EL (cell line): ENCODE measurements around the gene FBLN2.

Source experiments
- DNase-seq: peaks from one replicate; pipeline ENCODE4 v3.0.0-alpha.2; 2016

Gene FBLN2

GRCh38 chr3:13628841-13629551 lies 80.1 kb downstream of the FBLN2 start:
- DNase-seq = no peak

GRCh38 chr3:13629644-13630043 lies 80.7 kb downstream of the FBLN2 start:
- DNase-seq = no peak

GRCh38 chr3:13631256-13631655 lies 82.3 kb downstream of the FBLN2 start:
- no peak for DNase-seq

- no peak for DNase-seq
Observed at GRCh38 chr3:13633176-13633575, 84.3 kb downstream of the FBLN2 start.

GRCh38 chr3:13634151-13634550 lies 85.2 kb downstream of the FBLN2 start:
- DNase-seq = no peak

GRCh38 chr3:13634615-13635014 lies 85.7 kb downstream of the FBLN2 start:
- no peak for DNase-seq

- no peak for DNase-seq
Observed at GRCh38 chr3:13636186-13636585, 87.3 kb downstream of the FBLN2 start.

- no peak for DNase-seq
Observed at GRCh38 chr3:13636874-13637273, 87.9 kb downstream of the FBLN2 start.

GRCh38 chr3:13637311-13637891 lies 88.5 kb downstream of the FBLN2 start:
- DNase-seq = no peak

GRCh38 chr3:13637953-13638352 lies 89.0 kb downstream of the FBLN2 start:
- DNase-seq = no peak

- DNase-seq = no peak
Observed at GRCh38 chr3:13638927-13639326, 90.0 kb downstream of the FBLN2 start.

GRCh38 chr3:13642597-13642996 lies 93.7 kb downstream of the FBLN2 start:
- DNase-seq = peak; percentile 49

GRCh38 chr3:13644341-13645117 lies 95.6 kb downstream of the FBLN2 start:
- DNase-seq = peak; percentile 53

- DNase-seq = no peak
Observed at GRCh38 chr3:13645801-13646637, 97.1 kb downstream of the FBLN2 start.

GRCh38 chr3:13647298-13648059 lies 98.6 kb downstream of the FBLN2 start:
- DNase-seq = peak; percentile 48

GRCh38 chr3:13648060-13649001 lies 99.4 kb downstream of the FBLN2 start:
- peak; percentile 81 for DNase-seq

GRCh38 chr3:13650210-13651056 lies 101.5 kb downstream of the FBLN2 start:
- peak; percentile 69 for DNase-seq

- no peak for DNase-seq
Observed at GRCh38 chr3:13651057-13651400, 102.1 kb downstream of the FBLN2 start.

GRCh38 chr3:13651775-13652428 lies 103.0 kb downstream of the FBLN2 start:
- no peak for DNase-seq

GRCh38 chr3:13652728-13653127 lies 103.8 kb downstream of the FBLN2 start:
- DNase-seq = no peak
